HepG2 (cell line): Measurements from ENCODE around the gene C14orf119. TPM values are rescaled to one million over a fixed set of nuclear protein-coding genes. Genes with fewer than 3 reads are reported as not detected.

Experiments used
- CBX2 ChIP-seq, 2 experiments: fragments of 200-600 bp in 1 of 2; sonication (generic); formaldehyde crosslinking in 1 of 2; IDR thresholded peaks; 2 replicates each; pipeline versions ENCODE4 v1.7.0 to v1.8.1; 2018 to 2022; ENCODE audit warnings: low read depth in 2 of 2, low read length in 1 of 2, mild to moderate bottlenecking in 1 of 2, missing genetic modification reagents in 1 of 2
- EZH2 ChIP-seq: conservative IDR thresholded peaks from 2 replicates; pipeline ENCODE4 v1.6.1; 2012; ENCODE audit warnings: mild to moderate bottlenecking, low read depth, low read length, moderate library complexity
- IKZF1 ChIP-seq: fragments of 450-650 bp; IDR thresholded peaks from 2 replicates; pipeline ENCODE4 v1.7.1; 2016
- IRF2 ChIP-seq: IDR thresholded peaks from 2 replicates; pipeline ENCODE4 v1.6.1; 2018; ENCODE audit warnings: missing genetic modification reagents, missing compliant biosample characterization
- KAT7 ChIP-seq: IDR thresholded peaks from 2 replicates; pipeline ENCODE4 v1.6.1; 2018; ENCODE audit warnings: borderline replicate concordance, missing compliant biosample characterization
- MAFG ChIP-seq: sonication (generic); formaldehyde crosslinking; IDR thresholded peaks from 2 replicates; pipeline ENCODE4 v1.5.1; 2020; ENCODE audit warnings: mild to moderate bottlenecking, missing genetic modification reagents
- MAZ ChIP-seq, 2 experiments: sonication (generic) in 1 of 2; formaldehyde crosslinking in 1 of 2; IDR thresholded peaks; 2 replicates each; pipeline versions ENCODE4 v1.5.0 to v1.6.1; 2012 to 2020; ENCODE audit warnings: low read depth in 2 of 2, mild to moderate bottlenecking in 2 of 2, borderline replicate concordance in 1 of 2, improper control_type of control experiment in 1 of 2, low read length in 1 of 2, missing genetic modification reagents in 1 of 2, moderate library complexity in 1 of 2
- NCOA2 ChIP-seq: sonication (generic); formaldehyde crosslinking; IDR thresholded peaks from 2 replicates; pipeline ENCODE4 v1.8.0; 2022; ENCODE audit warnings: inconsistent platforms
- NCOA5 ChIP-seq: sonication (generic); formaldehyde crosslinking; IDR thresholded peaks from 2 replicates; pipeline ENCODE4 v1.4.0; 2020; ENCODE audit warnings: missing genetic modification reagents
- NFYB ChIP-seq: sonication (generic); formaldehyde crosslinking; IDR thresholded peaks from 2 replicates; pipeline ENCODE4 v1.4.0; 2020; ENCODE audit warnings: missing genetic modification reagents
- NPAS2 ChIP-seq: sonication (generic); formaldehyde crosslinking; IDR thresholded peaks from 2 replicates; pipeline ENCODE4 v1.8.0; 2022; ENCODE audit warnings: mild to moderate bottlenecking, missing genetic modification reagents, borderline replicate concordance
- NR3C1 ChIP-seq: sonication (generic); formaldehyde crosslinking; IDR thresholded peaks from 2 replicates; pipeline ENCODE4 v1.4.0; 2020; ENCODE audit warnings: missing genetic modification reagents
- PCBP1 ChIP-seq: fragments of 200-400 bp; formaldehyde crosslinking; IDR thresholded peaks from 2 replicates; pipeline ENCODE4 v1.6.1; 2017; ENCODE audit warnings: mild to moderate bottlenecking, low read depth, low read length, borderline replicate concordance
- SRSF4 ChIP-seq: fragments of 200-400 bp; formaldehyde crosslinking; IDR thresholded peaks from one replicate; pipeline ENCODE4 v1.6.1; 2018; ENCODE audit warnings: mild to moderate bottlenecking, low read depth, low read length, moderate library complexity; ENCODE audit not compliant: poor library complexity, severe bottlenecking
- ZC3H13 ChIP-seq: sonication (generic); formaldehyde crosslinking; IDR thresholded peaks from 2 replicates; pipeline ENCODE4 v1.8.1; 2023; ENCODE audit warnings: mild to moderate bottlenecking, missing genetic modification reagents, moderate library complexity
- ZNF30 ChIP-seq: sonication (generic); formaldehyde crosslinking; IDR thresholded peaks from 2 replicates; pipeline ENCODE4 v1.5.0; 2020; ENCODE audit warnings: mild to moderate bottlenecking, missing genetic modification reagents
- ZNF354B ChIP-seq: sonication (generic); formaldehyde crosslinking; IDR thresholded peaks from 2 replicates; pipeline ENCODE4 v1.8.0; 2022; ENCODE audit warnings: mild to moderate bottlenecking, missing genetic modification reagents
- ZNF501 ChIP-seq: sonication (generic); formaldehyde crosslinking; IDR thresholded peaks from 2 replicates; pipeline ENCODE4 v1.5.1; 2020; ENCODE audit warnings: mild to moderate bottlenecking, moderate library complexity, missing genetic modification reagents
- ZNF703 ChIP-seq: sonication (generic); formaldehyde crosslinking; IDR thresholded peaks from 2 replicates; pipeline ENCODE4 v1.5.1; 2020; ENCODE audit warnings: missing genetic modification reagents, mild to moderate bottlenecking, moderate library complexity, borderline replicate concordance
- polyA plus RNA-seq, 8 experiments: library from polyadenylated mRNA; depleted of rRNA in 3 of 8; stranded (reverse) in 7 of 8; unstranded in 1 of 8; fragments of >200 nt; fragmentation: Illumina TruSeq in 4 of 8; extraction: Trizol in 4 of 8; gene quantifications; 2 replicates each; pipeline versions ENCODE4 v1.2.1 to v1.2.3, GENCODE V29; 2011 to 2016; ENCODE audit warnings: low read depth in 4 of 8, missing spikeins in 1 of 8, mixed read lengths in 1 of 8; ENCODE audit not compliant: insufficient read depth in 1 of 8
- total RNA-seq, 5 experiments: library from RNA; depleted of rRNA; stranded (reverse); fragments of >200 nt; fragmentation: Illumina TruSeq; extraction: Trizol; gene quantifications; 2 replicates each; pipeline ENCODE4 v1.2.3, GENCODE V29; 2016; ENCODE audit warnings: low read depth in 1 of 5
- TF ChIP-seq, protein P1 (sequence below): sonication (generic); formaldehyde crosslinking; IDR thresholded peaks from 2 replicates; pipeline ENCODE4 v1.5.0; 2020; ENCODE audit warnings: missing genetic modification reagents
- TF ChIP-seq, protein P2 (sequence below): sonication (generic); formaldehyde crosslinking; IDR thresholded peaks from 2 replicates; pipeline ENCODE4 v1.5.0; 2020; ENCODE audit warnings: mild to moderate bottlenecking, missing genetic modification reagents
- TF ChIP-seq, protein P3 (sequence below), 2 experiments: sonication (generic) in 1 of 2; formaldehyde crosslinking in 1 of 2; IDR thresholded peaks; 2 replicates each; pipeline versions ENCODE4 v1.4.0 to v1.6.1; 2018 to 2020; ENCODE audit warnings: missing genetic modification reagents in 2 of 2, borderline replicate concordance in 1 of 2, low read depth in 1 of 2, mild to moderate bottlenecking in 1 of 2, missing biosample characterization in 1 of 2
- TF ChIP-seq, protein P4 (sequence below): sonication (generic); formaldehyde crosslinking; IDR thresholded peaks from 2 replicates; pipeline ENCODE4 v1.8.1; 2023; ENCODE audit warnings: missing genetic modification reagents, mild to moderate bottlenecking, borderline replicate concordance
- TF ChIP-seq, protein P5 (sequence below): sonication (generic); formaldehyde crosslinking; IDR thresholded peaks from 2 replicates; pipeline ENCODE4 v1.5.0; 2020; ENCODE audit warnings: missing genetic modification reagents

The C14orf119 gene
- total and polyA plus RNA-seq, 2 of the 13 experiments (the other 11 are each of a cell fraction or from before 2014, with no cell fraction given): 117 to 206 TPM

DNA sequence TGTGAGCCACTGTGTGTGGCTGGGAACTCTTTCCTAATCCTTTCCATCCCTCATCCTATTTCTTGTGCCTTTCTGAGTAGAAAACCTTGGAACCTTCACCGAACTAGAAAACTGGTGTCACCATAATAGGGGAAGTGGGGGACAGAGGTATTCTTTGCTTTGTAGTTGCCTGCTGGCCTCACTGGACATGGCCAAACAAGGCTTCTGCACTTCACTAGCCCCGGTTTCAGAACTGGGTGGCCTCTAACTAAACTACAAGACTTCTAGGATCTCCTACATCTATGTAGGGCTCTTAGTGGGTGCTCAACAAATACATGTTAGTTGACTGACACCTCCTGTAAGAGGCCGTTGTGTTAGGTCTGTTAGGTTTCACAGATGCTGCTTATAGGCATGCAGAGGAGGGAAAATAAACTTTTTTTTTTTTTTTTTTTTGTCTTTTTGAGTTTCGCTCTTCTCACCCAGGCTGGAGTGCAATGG, 10.1 kb downstream of the C14orf119 start (continued):
- TF ChIP-seq MAZ (IDR thresholded peaks at IDR 0.05; ENCODE audit: borderline replicate concordance, low read depth, low read length): no peak
- no peak for TF ChIP-seq MAZ (CRISPR knock-in tag; IDR thresholded peaks at IDR 0.05; ENCODE audit: low read depth)
- TF ChIP-seq, protein P1, sequence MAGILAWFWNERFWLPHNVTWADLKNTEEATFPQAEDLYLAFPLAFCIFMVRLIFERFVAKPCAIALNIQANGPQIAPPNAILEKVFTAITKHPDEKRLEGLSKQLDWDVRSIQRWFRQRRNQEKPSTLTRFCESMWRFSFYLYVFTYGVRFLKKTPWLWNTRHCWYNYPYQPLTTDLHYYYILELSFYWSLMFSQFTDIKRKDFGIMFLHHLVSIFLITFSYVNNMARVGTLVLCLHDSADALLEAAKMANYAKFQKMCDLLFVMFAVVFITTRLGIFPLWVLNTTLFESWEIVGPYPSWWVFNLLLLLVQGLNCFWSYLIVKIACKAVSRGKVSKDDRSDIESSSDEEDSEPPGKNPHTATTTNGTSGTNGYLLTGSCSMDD (CRISPR knock-in tag): 0 out of 2 replicates have a peak, but pooled peaks have one; percentile 8
- TF ChIP-seq ZNF703 (CRISPR knock-in tag): no peak
- TF ChIP-seq NCOA2 (CRISPR knock-in tag): no peak
- TF ChIP-seq IKZF1: no peak
- no peak for TF ChIP-seq ZNF501 (CRISPR knock-in tag)
- TF ChIP-seq, protein P2, sequence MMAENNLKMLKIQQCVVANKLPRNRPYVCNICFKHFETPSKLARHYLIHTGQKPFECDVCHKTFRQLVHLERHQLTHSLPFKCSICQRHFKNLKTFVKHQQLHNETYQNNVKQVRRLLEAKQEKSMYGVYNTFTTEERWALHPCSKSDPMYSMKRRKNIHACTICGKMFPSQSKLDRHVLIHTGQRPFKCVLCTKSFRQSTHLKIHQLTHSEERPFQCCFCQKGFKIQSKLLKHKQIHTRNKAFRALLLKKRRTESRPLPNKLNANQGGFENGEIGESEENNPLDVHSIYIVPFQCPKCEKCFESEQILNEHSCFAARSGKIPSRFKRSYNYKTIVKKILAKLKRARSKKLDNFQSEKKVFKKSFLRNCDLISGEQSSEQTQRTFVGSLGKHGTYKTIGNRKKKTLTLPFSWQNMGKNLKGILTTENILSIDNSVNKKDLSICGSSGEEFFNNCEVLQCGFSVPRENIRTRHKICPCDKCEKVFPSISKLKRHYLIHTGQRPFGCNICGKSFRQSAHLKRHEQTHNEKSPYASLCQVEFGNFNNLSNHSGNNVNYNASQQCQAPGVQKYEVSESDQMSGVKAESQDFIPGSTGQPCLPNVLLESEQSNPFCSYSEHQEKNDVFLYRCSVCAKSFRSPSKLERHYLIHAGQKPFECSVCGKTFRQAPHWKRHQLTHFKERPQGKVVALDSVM (CRISPR knock-in tag): peak; percentile 84
- no peak for TF ChIP-seq ZC3H13 (CRISPR knock-in tag)
- TF ChIP-seq ZNF30 (CRISPR knock-in tag): no peak
- TF ChIP-seq KAT7: no peak
- no peak for TF ChIP-seq MAFG (CRISPR knock-in tag)
- TF ChIP-seq ZNF354B (CRISPR knock-in tag): 0 out of 2 replicates have a peak, but pooled peaks have one; percentile 63
- TF ChIP-seq, protein P3, sequence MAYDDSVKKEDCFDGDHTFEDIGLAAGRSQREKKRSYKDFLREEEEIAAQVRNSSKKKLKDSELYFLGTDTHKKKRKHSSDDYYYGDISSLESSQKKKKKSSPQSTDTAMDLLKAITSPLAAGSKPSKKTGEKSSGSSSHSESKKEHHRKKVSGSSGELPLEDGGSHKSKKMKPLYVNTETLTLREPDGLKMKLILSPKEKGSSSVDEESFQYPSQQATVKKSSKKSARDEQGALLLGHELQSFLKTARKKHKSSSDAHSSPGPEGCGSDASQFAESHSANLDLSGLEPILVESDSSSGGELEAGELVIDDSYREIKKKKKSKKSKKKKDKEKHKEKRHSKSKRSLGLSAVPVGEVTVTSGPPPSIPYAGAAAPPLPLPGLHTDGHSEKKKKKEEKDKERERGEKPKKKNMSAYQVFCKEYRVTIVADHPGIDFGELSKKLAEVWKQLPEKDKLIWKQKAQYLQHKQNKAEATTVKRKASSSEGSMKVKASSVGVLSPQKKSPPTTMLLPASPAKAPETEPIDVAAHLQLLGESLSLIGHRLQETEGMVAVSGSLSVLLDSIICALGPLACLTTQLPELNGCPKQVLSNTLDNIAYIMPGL (CRISPR knock-in tag; IDR thresholded peaks at IDR 0.05; ENCODE audit: borderline replicate concordance in 1 of 2, low read depth in 1 of 2): 0 out of 4 replicates have a peak, but pooled peaks of 1 of the 2 experiments have one; percentile 24
- 0 out of 2 replicates have a peak, but pooled peaks have one; percentile 4 for TF ChIP-seq EZH2
- TF ChIP-seq NCOA5 (CRISPR knock-in tag): no peak
- no peak for TF ChIP-seq NFYB (CRISPR knock-in tag)
- no peak for TF ChIP-seq CBX2 (IDR thresholded peaks at IDR 0.05; ENCODE audit: low read depth, low read length)
- TF ChIP-seq CBX2 (CRISPR knock-in tag; IDR thresholded peaks at IDR 0.05; ENCODE audit: low read depth): no peak
- TF ChIP-seq PCBP1: no peak
- TF ChIP-seq, protein P4, sequence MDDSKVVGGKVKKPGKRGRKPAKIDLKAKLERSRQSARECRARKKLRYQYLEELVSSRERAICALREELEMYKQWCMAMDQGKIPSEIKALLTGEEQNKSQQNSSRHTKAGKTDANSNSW (CRISPR knock-in tag): no peak
- TF ChIP-seq, protein P5, sequence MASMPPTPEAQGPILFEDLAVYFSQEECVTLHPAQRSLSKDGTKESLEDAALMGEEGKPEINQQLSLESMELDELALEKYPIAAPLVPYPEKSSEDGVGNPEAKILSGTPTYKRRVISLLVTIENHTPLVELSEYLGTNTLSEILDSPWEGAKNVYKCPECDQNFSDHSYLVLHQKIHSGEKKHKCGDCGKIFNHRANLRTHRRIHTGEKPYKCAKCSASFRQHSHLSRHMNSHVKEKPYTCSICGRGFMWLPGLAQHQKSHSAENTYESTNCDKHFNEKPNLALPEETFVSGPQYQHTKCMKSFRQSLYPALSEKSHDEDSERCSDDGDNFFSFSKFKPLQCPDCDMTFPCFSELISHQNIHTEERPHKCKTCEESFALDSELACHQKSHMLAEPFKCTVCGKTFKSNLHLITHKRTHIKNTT (CRISPR knock-in tag): no peak
- TF ChIP-seq NR3C1: no peak
- TF ChIP-seq IRF2 (CRISPR knock-in tag): 0 out of 2 replicates have a peak, but pooled peaks have one; percentile 5
- no peak for TF ChIP-seq NPAS2 (CRISPR knock-in tag)
- no peak for TF ChIP-seq SRSF4
